ENCODE results near the gene SMG5. TPM values are rescaled to one million over a fixed set of nuclear protein-coding genes. Genes with fewer than 3 reads are reported as not detected.

SMG5 gene, protein sequence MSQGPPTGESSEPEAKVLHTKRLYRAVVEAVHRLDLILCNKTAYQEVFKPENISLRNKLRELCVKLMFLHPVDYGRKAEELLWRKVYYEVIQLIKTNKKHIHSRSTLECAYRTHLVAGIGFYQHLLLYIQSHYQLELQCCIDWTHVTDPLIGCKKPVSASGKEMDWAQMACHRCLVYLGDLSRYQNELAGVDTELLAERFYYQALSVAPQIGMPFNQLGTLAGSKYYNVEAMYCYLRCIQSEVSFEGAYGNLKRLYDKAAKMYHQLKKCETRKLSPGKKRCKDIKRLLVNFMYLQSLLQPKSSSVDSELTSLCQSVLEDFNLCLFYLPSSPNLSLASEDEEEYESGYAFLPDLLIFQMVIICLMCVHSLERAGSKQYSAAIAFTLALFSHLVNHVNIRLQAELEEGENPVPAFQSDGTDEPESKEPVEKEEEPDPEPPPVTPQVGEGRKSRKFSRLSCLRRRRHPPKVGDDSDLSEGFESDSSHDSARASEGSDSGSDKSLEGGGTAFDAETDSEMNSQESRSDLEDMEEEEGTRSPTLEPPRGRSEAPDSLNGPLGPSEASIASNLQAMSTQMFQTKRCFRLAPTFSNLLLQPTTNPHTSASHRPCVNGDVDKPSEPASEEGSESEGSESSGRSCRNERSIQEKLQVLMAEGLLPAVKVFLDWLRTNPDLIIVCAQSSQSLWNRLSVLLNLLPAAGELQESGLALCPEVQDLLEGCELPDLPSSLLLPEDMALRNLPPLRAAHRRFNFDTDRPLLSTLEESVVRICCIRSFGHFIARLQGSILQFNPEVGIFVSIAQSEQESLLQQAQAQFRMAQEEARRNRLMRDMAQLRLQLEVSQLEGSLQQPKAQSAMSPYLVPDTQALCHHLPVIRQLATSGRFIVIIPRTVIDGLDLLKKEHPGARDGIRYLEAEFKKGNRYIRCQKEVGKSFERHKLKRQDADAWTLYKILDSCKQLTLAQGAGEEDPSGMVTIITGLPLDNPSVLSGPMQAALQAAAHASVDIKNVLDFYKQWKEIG
- 87.7 to 109 TPM (median 91.1 TPM) in 3 replicates for total RNA-seq (2021)
- Bru-seq, nascent RNA, result percentile 76 among the genes with signal in this experiment
- long read RNA-seq, experiment 1, full-length matches to known transcripts, result 380 of 598 reads
- long read RNA-seq, experiment 1, partial matches to known transcripts, result 90 of 598 reads
- long read RNA-seq, experiment 1, other reads (novel, unspliced or antisense), result 128 of 598 reads
- long read RNA-seq, experiment 2, full-length matches to known transcripts, result 28 of 101 reads
- long read RNA-seq, experiment 2, partial matches to known transcripts, result 29 of 101 reads
- long read RNA-seq, experiment 2, other reads (novel, unspliced or antisense), result 44 of 101 reads
- long read RNA-seq, experiment 3, partial matches to known transcripts, result 5 of 6 reads
- long read RNA-seq, experiment 3, other reads (novel, unspliced or antisense), result 0 of 6 reads

DNA sequence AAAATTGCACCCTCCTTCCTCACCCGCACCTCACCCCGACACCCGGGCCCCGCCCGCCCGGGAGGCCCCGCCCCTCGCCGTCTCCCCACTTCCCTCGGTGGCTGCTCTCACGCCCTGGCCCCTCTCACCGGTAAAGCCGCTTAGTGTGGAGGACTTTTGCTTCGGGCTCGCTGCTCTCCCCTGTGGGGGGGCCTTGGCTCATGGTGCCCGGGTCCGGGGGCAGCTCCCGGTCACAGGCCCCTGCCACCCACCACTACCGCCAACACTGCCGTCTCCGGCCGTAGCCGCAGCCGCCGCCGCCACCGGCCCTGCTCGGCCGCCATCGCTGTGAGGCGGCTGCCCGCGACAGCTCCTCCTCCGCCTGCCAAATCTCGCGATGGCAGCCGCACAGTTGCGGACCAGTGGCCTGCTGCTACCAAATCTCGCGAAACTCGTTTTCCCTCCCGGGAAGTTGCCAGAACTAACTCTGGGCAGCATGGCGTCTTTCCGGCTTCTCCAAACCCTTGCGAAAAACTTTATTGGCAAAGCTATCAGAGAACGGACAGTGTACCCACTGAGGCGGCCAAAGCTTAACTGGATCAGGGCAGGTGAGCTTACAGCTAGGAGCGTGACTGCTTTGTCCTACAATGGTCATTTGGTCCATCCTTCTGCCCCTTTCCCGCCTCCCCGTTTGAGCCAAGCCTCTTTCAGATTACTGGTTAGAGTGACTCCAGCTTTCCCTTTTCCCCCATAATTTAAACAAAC lies at the start of gene SMG5:
TSS of gene SMG5 (minus strand) at position 347 of the 744 bp plus-strand sequence. CDS start at position 202, 145 bp downstream.
- H3K9me3 Mint-ChIP-seq, result no peaks in the 10 kb centered on the region
- ATAC-seq, result peak; percentile 94
- ChIA-PET POLR2A (interaction anchor here (0.5 to 2.0 kb wide), 13 partner anchors 10 to 1989 kb away, joined by 3 to 10 read pairs (median 4); partner anchors contain the start of genes CCT3, PMF1 and TSACC), CTCF (interaction anchor here (0.7 to 2.4 kb wide), 26 partner anchors 11 to 345 kb away, joined by 3 to 18 read pairs (median 5); partner anchors contain the start of genes CCT3, PMF1, SLC25A44 and TSACC)
- H3K4me3 Mint-ChIP-seq, result peak within 1 kb of the TSS; percentile 97
- H3K27ac Mint-ChIP-seq, result peak within 1 kb of the TSS; percentile 97
- no peaks in the 10 kb centered on the region for H3K27me3 Mint-ChIP-seq (ENCODE audit: low read depth)
- H3K4me1 Mint-ChIP-seq, result peaks cover 24% of the 10 kb centered on the region
- peak; percentile 97 for DNase-seq (ENCODE audit: low spot score)
- H3K36me3 Mint-ChIP-seq, result peaks cover 13% of the 10 kb centered on the region
- TF ChIP-seq, protein P1, sequence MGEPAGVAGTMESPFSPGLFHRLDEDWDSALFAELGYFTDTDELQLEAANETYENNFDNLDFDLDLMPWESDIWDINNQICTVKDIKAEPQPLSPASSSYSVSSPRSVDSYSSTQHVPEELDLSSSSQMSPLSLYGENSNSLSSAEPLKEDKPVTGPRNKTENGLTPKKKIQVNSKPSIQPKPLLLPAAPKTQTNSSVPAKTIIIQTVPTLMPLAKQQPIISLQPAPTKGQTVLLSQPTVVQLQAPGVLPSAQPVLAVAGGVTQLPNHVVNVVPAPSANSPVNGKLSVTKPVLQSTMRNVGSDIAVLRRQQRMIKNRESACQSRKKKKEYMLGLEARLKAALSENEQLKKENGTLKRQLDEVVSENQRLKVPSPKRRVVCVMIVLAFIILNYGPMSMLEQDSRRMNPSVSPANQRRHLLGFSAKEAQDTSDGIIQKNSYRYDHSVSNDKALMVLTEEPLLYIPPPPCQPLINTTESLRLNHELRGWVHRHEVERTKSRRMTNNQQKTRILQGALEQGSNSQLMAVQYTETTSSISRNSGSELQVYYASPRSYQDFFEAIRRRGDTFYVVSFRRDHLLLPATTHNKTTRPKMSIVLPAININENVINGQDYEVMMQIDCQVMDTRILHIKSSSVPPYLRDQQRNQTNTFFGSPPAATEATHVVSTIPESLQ (CRISPR knock-in tag; IDR thresholded peaks at IDR 0.05), result no peak
- TF ChIP-seq, protein P2, sequence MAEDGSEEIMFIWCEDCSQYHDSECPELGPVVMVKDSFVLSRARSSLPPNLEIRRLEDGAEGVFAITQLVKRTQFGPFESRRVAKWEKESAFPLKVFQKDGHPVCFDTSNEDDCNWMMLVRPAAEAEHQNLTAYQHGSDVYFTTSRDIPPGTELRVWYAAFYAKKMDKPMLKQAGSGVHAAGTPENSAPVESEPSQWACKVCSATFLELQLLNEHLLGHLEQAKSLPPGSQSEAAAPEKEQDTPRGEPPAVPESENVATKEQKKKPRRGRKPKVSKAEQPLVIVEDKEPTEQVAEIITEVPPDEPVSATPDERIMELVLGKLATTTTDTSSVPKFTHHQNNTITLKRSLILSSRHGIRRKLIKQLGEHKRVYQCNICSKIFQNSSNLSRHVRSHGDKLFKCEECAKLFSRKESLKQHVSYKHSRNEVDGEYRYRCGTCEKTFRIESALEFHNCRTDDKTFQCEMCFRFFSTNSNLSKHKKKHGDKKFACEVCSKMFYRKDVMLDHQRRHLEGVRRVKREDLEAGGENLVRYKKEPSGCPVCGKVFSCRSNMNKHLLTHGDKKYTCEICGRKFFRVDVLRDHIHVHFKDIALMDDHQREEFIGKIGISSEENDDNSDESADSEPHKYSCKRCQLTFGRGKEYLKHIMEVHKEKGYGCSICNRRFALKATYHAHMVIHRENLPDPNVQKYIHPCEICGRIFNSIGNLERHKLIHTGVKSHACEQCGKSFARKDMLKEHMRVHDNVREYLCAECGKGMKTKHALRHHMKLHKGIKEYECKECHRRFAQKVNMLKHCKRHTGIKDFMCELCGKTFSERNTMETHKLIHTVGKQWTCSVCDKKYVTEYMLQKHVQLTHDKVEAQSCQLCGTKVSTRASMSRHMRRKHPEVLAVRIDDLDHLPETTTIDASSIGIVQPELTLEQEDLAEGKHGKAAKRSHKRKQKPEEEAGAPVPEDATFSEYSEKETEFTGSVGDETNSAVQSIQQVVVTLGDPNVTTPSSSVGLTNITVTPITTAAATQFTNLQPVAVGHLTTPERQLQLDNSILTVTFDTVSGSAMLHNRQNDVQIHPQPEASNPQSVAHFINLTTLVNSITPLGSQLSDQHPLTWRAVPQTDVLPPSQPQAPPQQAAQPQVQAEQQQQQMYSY (CRISPR knock-in tag; IDR thresholded peaks at IDR 0.05), result no peak; the same call in 1 of the 2 replicates
- TF ChIP-seq RELA (CRISPR knock-in tag; IDR thresholded peaks at IDR 0.05; ENCODE audit: borderline replicate concordance), result no peak
- TF ChIP-seq CREM (CRISPR knock-in tag; IDR thresholded peaks at IDR 0.05), result peak; percentile 58; the same call in 1 of the 2 replicates
- TF ChIP-seq, protein P3, sequence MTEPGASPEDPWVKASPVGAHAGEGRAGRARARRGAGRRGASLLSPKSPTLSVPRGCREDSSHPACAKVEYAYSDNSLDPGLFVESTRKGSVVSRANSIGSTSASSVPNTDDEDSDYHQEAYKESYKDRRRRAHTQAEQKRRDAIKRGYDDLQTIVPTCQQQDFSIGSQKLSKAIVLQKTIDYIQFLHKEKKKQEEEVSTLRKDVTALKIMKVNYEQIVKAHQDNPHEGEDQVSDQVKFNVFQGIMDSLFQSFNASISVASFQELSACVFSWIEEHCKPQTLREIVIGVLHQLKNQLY (CRISPR knock-in tag; IDR thresholded peaks at IDR 0.05), result no peak
- peak; percentile 74; the same call in 1 of the 2 replicates for TF ChIP-seq ETV6 (CRISPR knock-in tag; IDR thresholded peaks at IDR 0.05)
- TF ChIP-seq, protein P4, sequence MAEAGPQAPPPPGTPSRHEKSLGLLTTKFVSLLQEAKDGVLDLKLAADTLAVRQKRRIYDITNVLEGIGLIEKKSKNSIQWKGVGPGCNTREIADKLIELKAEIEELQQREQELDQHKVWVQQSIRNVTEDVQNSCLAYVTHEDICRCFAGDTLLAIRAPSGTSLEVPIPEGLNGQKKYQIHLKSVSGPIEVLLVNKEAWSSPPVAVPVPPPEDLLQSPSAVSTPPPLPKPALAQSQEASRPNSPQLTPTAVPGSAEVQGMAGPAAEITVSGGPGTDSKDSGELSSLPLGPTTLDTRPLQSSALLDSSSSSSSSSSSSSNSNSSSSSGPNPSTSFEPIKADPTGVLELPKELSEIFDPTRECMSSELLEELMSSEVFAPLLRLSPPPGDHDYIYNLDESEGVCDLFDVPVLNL (CRISPR knock-in tag; IDR thresholded peaks at IDR 0.05; ENCODE audit: borderline replicate concordance, low read depth), result no peak; the same call in 1 of the 2 replicates
- TF ChIP-seq, protein P5, sequence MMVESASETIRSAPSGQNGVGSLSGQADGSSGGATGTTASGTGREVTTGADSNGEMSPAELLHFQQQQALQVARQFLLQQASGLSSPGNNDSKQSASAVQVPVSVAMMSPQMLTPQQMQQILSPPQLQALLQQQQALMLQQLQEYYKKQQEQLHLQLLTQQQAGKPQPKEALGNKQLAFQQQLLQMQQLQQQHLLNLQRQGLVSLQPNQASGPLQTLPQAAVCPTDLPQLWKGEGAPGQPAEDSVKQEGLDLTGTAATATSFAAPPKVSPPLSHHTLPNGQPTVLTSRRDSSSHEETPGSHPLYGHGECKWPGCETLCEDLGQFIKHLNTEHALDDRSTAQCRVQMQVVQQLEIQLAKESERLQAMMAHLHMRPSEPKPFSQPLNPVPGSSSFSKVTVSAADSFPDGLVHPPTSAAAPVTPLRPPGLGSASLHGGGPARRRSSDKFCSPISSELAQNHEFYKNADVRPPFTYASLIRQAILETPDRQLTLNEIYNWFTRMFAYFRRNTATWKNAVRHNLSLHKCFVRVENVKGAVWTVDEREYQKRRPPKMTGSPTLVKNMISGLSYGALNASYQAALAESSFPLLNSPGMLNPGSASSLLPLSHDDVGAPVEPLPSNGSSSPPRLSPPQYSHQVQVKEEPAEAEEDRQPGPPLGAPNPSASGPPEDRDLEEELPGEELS (CRISPR knock-in tag; IDR thresholded peaks at IDR 0.05), result peak; percentile 78; the same call in 1 of the 2 replicates
- no peak for TF ChIP-seq SOX15 (CRISPR knock-in tag; IDR thresholded peaks at IDR 0.05)
- TF ChIP-seq GABPB1 (CRISPR knock-in tag; IDR thresholded peaks at IDR 0.05), result peak; percentile 72
- TF ChIP-seq ZNF317 (CRISPR knock-in tag; IDR thresholded peaks at IDR 0.05; ENCODE audit: borderline replicate concordance, low read depth), result no peak
- TF ChIP-seq, protein P6, sequence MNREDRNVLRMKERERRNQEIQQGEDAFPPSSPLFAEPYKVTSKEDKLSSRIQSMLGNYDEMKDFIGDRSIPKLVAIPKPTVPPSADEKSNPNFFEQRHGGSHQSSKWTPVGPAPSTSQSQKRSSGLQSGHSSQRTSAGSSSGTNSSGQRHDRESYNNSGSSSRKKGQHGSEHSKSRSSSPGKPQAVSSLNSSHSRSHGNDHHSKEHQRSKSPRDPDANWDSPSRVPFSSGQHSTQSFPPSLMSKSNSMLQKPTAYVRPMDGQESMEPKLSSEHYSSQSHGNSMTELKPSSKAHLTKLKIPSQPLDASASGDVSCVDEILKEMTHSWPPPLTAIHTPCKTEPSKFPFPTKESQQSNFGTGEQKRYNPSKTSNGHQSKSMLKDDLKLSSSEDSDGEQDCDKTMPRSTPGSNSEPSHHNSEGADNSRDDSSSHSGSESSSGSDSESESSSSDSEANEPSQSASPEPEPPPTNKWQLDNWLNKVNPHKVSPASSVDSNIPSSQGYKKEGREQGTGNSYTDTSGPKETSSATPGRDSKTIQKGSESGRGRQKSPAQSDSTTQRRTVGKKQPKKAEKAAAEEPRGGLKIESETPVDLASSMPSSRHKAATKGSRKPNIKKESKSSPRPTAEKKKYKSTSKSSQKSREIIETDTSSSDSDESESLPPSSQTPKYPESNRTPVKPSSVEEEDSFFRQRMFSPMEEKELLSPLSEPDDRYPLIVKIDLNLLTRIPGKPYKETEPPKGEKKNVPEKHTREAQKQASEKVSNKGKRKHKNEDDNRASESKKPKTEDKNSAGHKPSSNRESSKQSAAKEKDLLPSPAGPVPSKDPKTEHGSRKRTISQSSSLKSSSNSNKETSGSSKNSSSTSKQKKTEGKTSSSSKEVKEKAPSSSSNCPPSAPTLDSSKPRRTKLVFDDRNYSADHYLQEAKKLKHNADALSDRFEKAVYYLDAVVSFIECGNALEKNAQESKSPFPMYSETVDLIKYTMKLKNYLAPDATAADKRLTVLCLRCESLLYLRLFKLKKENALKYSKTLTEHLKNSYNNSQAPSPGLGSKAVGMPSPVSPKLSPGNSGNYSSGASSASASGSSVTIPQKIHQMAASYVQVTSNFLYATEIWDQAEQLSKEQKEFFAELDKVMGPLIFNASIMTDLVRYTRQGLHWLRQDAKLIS (CRISPR knock-in tag; IDR thresholded peaks at IDR 0.05; ENCODE audit: borderline replicate concordance), result peak; percentile 72; the same call in 1 of the 2 replicates
- TF ChIP-seq ZNF121 (CRISPR knock-in tag; IDR thresholded peaks at IDR 0.05), result no peak
- no peak for TF ChIP-seq OVOL2 (CRISPR knock-in tag; IDR thresholded peaks at IDR 0.05; ENCODE audit: borderline replicate concordance)
- TF ChIP-seq, protein P7, sequence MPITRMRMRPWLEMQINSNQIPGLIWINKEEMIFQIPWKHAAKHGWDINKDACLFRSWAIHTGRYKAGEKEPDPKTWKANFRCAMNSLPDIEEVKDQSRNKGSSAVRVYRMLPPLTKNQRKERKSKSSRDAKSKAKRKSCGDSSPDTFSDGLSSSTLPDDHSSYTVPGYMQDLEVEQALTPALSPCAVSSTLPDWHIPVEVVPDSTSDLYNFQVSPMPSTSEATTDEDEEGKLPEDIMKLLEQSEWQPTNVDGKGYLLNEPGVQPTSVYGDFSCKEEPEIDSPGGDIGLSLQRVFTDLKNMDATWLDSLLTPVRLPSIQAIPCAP (CRISPR knock-in tag; IDR thresholded peaks at IDR 0.05), result 0 out of 2 replicates have a peak, but pooled peaks have one; percentile 67

Measured in WTC11 (cell line).